HG02588 (cell line): ENCODE data around the gene CFAP210.
"Not testable (repeated sequence)": the region's sequence is repeated elsewhere in the genome, so short reads cannot be mapped to it uniquely, and the experiment has no call there.

Source experiments
- ATAC-seq: cut with Tn5 transposase; IDR thresholded peaks from one replicate; pipeline ENCODE4 v1.9.1; 2021; ENCODE audit warnings: mild to moderate bottlenecking, moderate library complexity; ENCODE audit not compliant: unreplicated experiment

The CFAP210 gene

GRCh38 chr2:169625781-169626180 lies 68.4 kb downstream of the CFAP210 start:
- ATAC-seq = no peak

GRCh38 chr2:169623235-169623634 lies 71.0 kb downstream of the CFAP210 start:
- ATAC-seq = no peak

- no peak for ATAC-seq
Observed at GRCh38 chr2:169620509-169620908, 73.7 kb downstream of the CFAP210 start.

- no peak for ATAC-seq
Observed at GRCh38 chr2:169619946-169620345, 74.3 kb downstream of the CFAP210 start.

- not testable (repeated sequence) for ATAC-seq
Observed at GRCh38 chr2:169615982-169616381, 78.2 kb downstream of the CFAP210 start.

GRCh38 chr2:169613876-169614275 lies 80.3 kb downstream of the CFAP210 start:
- ATAC-seq = no peak

GRCh38 chr2:169609264-169609663 lies 84.9 kb downstream of the CFAP210 start:
- ATAC-seq = no peak

GRCh38 chr2:169599568-169599967 lies 94.6 kb downstream of the CFAP210 start:
- no peak for ATAC-seq

GRCh38 chr2:169598982-169599381 lies 95.2 kb downstream of the CFAP210 start:
- ATAC-seq = no peak

- not testable (repeated sequence) for ATAC-seq
Observed at GRCh38 chr2:169596546-169596945, 97.7 kb downstream of the CFAP210 start.
